ENCODE data around the gene SORBS2.

The SORBS2 gene

GRCh38 chr4:185623444-185624258 lies 188.3 kb downstream of the SORBS2 start:
- TF ChIP-seq POLR2A (IDR thresholded peaks at IDR 0.05; ENCODE audit: extremely low read depth, insufficient read length), result no peak
- TF ChIP-seq CTCF (IDR thresholded peaks at IDR 0.05; ENCODE audit: low read depth, low read length), result no peak
- no peak for TF ChIP-seq MAX (IDR thresholded peaks at IDR 0.05; ENCODE audit: low read depth, low read length)
- TF ChIP-seq MYC (IDR thresholded peaks at IDR 0.05; ENCODE audit: low read depth, low read length), result no peak
- no peak for DNase-seq (ENCODE audit: low read depth)
- no peak overlapping the region for H3K4me3 ChIP-seq (ENCODE audit: low read depth, low read length)

GRCh38 chr4:185608185-185608584 lies 203.8 kb downstream of the SORBS2 start:
- no peak for TF ChIP-seq POLR2A (IDR thresholded peaks at IDR 0.05; ENCODE audit: extremely low read depth, insufficient read length)
- TF ChIP-seq MYC (IDR thresholded peaks at IDR 0.05; ENCODE audit: low read depth, low read length), result no peak
- TF ChIP-seq MAX (IDR thresholded peaks at IDR 0.05; ENCODE audit: low read depth, low read length), result no peak
- no peak for TF ChIP-seq CTCF (IDR thresholded peaks at IDR 0.05; ENCODE audit: low read depth, low read length)
- H3K4me3 ChIP-seq (ENCODE audit: low read depth, low read length), result no peak overlapping the region
- no peak for DNase-seq (ENCODE audit: low read depth)

- DNase-seq (ENCODE audit: low read depth), result no peak
- no peak overlapping the region for H3K4me3 ChIP-seq (ENCODE audit: low read depth, low read length)
- TF ChIP-seq CTCF (IDR thresholded peaks at IDR 0.05; ENCODE audit: low read depth, low read length) (no peak), MYC (IDR thresholded peaks at IDR 0.05; ENCODE audit: low read depth, low read length) (no peak), POLR2A (IDR thresholded peaks at IDR 0.05; ENCODE audit: extremely low read depth, insufficient read length) (no peak), MAX (IDR thresholded peaks at IDR 0.05; ENCODE audit: low read depth, low read length) (no peak)
Observed at GRCh38 chr4:185602397-185602796, 209.6 kb downstream of the SORBS2 start.

GRCh38 chr4:185600801-185601434 lies 211.1 kb downstream of the SORBS2 start:
- no peak for TF ChIP-seq MYC (IDR thresholded peaks at IDR 0.05; ENCODE audit: low read depth, low read length)
- TF ChIP-seq CTCF (IDR thresholded peaks at IDR 0.05; ENCODE audit: low read depth, low read length), result no peak
- no peak for TF ChIP-seq MAX (IDR thresholded peaks at IDR 0.05; ENCODE audit: low read depth, low read length)
- TF ChIP-seq POLR2A (IDR thresholded peaks at IDR 0.05; ENCODE audit: extremely low read depth, insufficient read length), result no peak
- no peak overlapping the region for H3K4me3 ChIP-seq (ENCODE audit: low read depth, low read length)
- DNase-seq (ENCODE audit: low read depth), result no peak

GRCh38 chr4:185599553-185600243 lies 212.3 kb downstream of the SORBS2 start:
- H3K4me3 ChIP-seq (ENCODE audit: low read depth, low read length), result no peak overlapping the region
- DNase-seq (ENCODE audit: low read depth), result no peak
- no peak for TF ChIP-seq POLR2A (IDR thresholded peaks at IDR 0.05; ENCODE audit: extremely low read depth, insufficient read length)

Measured in NB4 (cell line).